Measurements from ENCODE around the gene KIAA1671. TPM values are rescaled to one million over a fixed set of nuclear protein-coding genes. Genes with fewer than 3 reads are reported as not detected.

KIAA1671 gene
- total RNA-seq, 4 donors from 2014 or later = 7.3 to 15.1 (median 10.2) TPM

- no peak for TF ChIP-seq CTCF (IDR thresholded peaks at IDR 0.05; ENCODE audit: low read depth)
These were observed 1.0 kb downstream of the KIAA1671 start for GRCh38 chr22:24953384-24954113.

GRCh38 chr22:24954114-24954463 lies 1.6 kb downstream of the KIAA1671 start:
- no peak for TF ChIP-seq CTCF (IDR thresholded peaks at IDR 0.05; ENCODE audit: low read depth)

- no peak for TF ChIP-seq CTCF (IDR thresholded peaks at IDR 0.05; ENCODE audit: low read depth)
These were observed 2.3 kb downstream of the KIAA1671 start for GRCh38 chr22:24954856-24955255.

- no peak for TF ChIP-seq CTCF (IDR thresholded peaks at IDR 0.05; ENCODE audit: low read depth)
These were observed 4.5 kb downstream of the KIAA1671 start for GRCh38 chr22:24957043-24957442.

- TF ChIP-seq CTCF (IDR thresholded peaks at IDR 0.05; ENCODE audit: low read depth) = no peak
These were observed 8.8 kb downstream of the KIAA1671 start for GRCh38 chr22:24961217-24961844.

DNA sequence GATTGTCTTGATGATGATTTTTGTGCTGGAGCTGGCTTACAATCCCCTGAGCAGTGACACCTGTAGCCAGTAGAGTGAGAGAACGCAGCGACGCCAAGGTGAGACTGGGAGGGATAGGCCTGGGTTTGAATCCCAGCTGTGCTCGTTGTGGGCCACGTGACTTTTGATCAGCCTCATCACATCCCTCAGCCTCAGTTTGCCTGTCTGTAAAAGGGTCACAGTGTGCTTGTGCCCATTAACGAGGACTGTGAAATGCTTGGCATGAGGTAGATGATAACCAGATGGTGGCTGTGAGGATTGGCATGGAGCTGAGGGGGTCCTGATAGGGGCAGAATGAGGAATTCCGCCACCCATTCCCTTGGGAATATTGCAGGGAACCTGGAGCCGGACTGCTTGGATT lies 9.6 kb downstream of the KIAA1671 start:
- no peak for TF ChIP-seq CTCF (IDR thresholded peaks at IDR 0.05; ENCODE audit: low read depth)

DNA sequence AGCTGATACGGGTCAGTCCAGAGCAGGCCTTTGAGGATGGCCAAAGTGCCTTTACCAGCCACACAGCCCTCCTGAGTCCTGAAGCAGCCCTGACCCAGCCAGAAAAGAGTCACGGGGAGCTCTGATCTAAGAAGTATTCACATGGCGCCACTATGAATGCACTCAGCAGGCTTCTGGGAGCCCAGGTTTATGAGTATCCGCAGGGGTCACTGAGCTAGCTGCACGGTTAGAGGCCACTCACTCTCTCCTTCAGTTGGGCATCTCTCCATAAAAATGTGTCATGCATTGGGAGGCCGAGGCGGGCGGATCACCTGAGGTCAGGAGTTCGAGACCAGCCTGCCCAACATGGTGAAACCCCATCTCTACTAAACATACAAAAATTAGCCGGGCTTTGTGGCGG lies 10.3 kb downstream of the KIAA1671 start:
- TF ChIP-seq CTCF (IDR thresholded peaks at IDR 0.05; ENCODE audit: low read depth) = no peak

All from subcutaneous adipose tissue (tissue), 4 donors.